Upper lobe of left lung (tissue), 4 donors: ENCODE measurements around the gene CSRP1.

Experiments used
- EP300 ChIP-seq, 4 donors: sonication (generic); formaldehyde crosslinking; IDR thresholded peaks; one replicate each; pipeline ENCODE4 v1.5.1; 2017; ENCODE audit warnings: antibody characterized with exemption in 4 of 4, control low read depth in 2 of 4
- TF ChIP-seq, protein P1 (sequence below), 6 experiments: fragments of 450-650 bp in 4 of 6; fragments of 200-600 bp in 2 of 6; sonication (generic) in 2 of 6; IDR thresholded peaks; one replicate each; pipeline ENCODE4 v1.5.1; 2016 to 2019; ENCODE audit warnings: antibody characterized with exemption in 6 of 6

DNA sequence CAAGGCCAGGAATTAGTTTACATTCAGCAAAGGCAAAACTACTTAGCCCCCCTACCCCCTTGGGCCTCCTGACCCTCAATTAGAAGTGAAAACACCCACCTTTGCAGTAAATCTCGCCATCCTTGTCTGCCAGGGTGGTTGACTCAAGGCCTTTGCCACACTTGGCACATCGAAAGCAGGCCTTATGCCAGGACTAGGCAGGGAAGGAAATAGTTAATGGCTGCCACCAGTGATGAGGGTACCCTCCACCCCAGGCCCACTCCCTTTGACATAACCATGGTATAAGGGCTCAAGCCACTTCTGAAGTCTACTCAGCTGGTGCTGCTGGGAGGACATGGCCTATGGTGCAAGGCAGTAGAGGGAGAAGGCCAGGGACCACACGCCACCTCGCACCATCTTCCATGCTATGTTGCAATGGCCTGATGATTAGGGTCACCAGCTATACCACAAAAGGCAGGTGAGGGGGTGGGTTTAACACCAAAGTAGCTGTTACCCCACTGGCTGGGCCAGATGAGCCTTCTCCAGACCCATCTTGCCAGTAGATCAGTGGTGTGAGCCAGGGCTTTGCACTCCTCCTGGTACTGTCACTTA is 21.6 kb downstream of the CSRP1 start:
- TF ChIP-seq, protein P1, sequence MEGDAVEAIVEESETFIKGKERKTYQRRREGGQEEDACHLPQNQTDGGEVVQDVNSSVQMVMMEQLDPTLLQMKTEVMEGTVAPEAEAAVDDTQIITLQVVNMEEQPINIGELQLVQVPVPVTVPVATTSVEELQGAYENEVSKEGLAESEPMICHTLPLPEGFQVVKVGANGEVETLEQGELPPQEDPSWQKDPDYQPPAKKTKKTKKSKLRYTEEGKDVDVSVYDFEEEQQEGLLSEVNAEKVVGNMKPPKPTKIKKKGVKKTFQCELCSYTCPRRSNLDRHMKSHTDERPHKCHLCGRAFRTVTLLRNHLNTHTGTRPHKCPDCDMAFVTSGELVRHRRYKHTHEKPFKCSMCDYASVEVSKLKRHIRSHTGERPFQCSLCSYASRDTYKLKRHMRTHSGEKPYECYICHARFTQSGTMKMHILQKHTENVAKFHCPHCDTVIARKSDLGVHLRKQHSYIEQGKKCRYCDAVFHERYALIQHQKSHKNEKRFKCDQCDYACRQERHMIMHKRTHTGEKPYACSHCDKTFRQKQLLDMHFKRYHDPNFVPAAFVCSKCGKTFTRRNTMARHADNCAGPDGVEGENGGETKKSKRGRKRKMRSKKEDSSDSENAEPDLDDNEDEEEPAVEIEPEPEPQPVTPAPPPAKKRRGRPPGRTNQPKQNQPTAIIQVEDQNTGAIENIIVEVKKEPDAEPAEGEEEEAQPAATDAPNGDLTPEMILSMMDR (IDR thresholded peaks at IDR 0.05), result no peak
- TF ChIP-seq EP300 (IDR thresholded peaks at IDR 0.05), result no peak
